ENCODE data around the gene GNA15.

GNA15 gene

GRCh38 chr19:3175781-3176714 lies 40.2 kb downstream of the GNA15 start:
- no peak for TF ChIP-seq CTCF (IDR thresholded peaks at IDR 0.05; ENCODE audit: low read depth, low read length, missing control alignments)
- no peak for DNase-seq (ENCODE audit: low read depth)
- in situ Hi-C loops (cut with HindIII; ENCODE audit: low sequenced_read_pairs), result no loop called here
- no peak overlapping the region for H3K4me3 ChIP-seq (ENCODE audit: low read depth, low read length)

- TF ChIP-seq CTCF (IDR thresholded peaks at IDR 0.05; ENCODE audit: low read depth, low read length, missing control alignments), result no peak
- DNase-seq (ENCODE audit: low read depth), result no peak
- no peak overlapping the region for H3K4me3 ChIP-seq (ENCODE audit: low read depth, low read length)
- in situ Hi-C loops (cut with HindIII; ENCODE audit: low sequenced_read_pairs), result no loop called here
Measured at GRCh38 chr19:3176715-3177501, 41.1 kb downstream of the GNA15 start.

GRCh38 chr19:3178377-3178972 lies 42.6 kb downstream of the GNA15 start, which contains the start of gene S1PR4:
Gene S1PR4 (plus strand): TSS chr19:3178769. CDS start chr19:3178793, 24 bp downstream.
- no peak within 1 kb of the TSS for H3K4me3 ChIP-seq (ENCODE audit: low read depth, low read length)
- no peak for TF ChIP-seq CTCF (IDR thresholded peaks at IDR 0.05; ENCODE audit: low read depth, low read length, missing control alignments)
- no peak for DNase-seq (ENCODE audit: low read depth)
- in situ Hi-C loops (cut with HindIII; ENCODE audit: low sequenced_read_pairs), result no loop called here

GRCh38 chr19:3178973-3179738 lies 43.3 kb downstream of the GNA15 start:
- in situ Hi-C loops (cut with HindIII; ENCODE audit: low sequenced_read_pairs), result no loop called here
- no peak overlapping the region for H3K4me3 ChIP-seq (ENCODE audit: low read depth, low read length)

GRCh38 chr19:3179739-3180293 lies 44.0 kb downstream of the GNA15 start:
- H3K4me3 ChIP-seq (ENCODE audit: low read depth, low read length), result no peak overlapping the region
- in situ Hi-C loops (cut with HindIII; ENCODE audit: low sequenced_read_pairs), result no loop called here
- no peak for TF ChIP-seq CTCF (IDR thresholded peaks at IDR 0.05; ENCODE audit: low read depth, low read length, missing control alignments)
- no peak for DNase-seq (ENCODE audit: low read depth)

More at GRCh38 chr19:3178973-3179738, 43.3 kb downstream of the GNA15 start:
- DNase-seq (ENCODE audit: low read depth), result no peak
- no peak for TF ChIP-seq CTCF (IDR thresholded peaks at IDR 0.05; ENCODE audit: low read depth, low read length, missing control alignments)

Measured in astrocyte of the cerebellum (primary cell).